K562 (cell line): ENCODE results near the gene ZZZ3. TPM values are rescaled to one million over a fixed set of nuclear protein-coding genes. Genes with fewer than 3 reads are reported as not detected.

ENCODE experiments used
- BRD9 ChIP-seq: fragments of 450-650 bp; IDR thresholded peaks from 2 replicates; pipeline ENCODE4 v1.6.1; 2018; ENCODE audit warnings: low read depth; ENCODE audit not compliant: partially characterized antibody
- CHD2 ChIP-seq: IDR thresholded peaks from 2 replicates; pipeline ENCODE4 v1.6.1; 2011; ENCODE audit warnings: low read depth, low read length
- EGR1 ChIP-seq: fragments of 450-650 bp; conservative IDR thresholded peaks from 2 replicates; pipeline ENCODE4 v1.6.1; 2017; ENCODE audit warnings: mild to moderate bottlenecking
- EP300 ChIP-seq: IDR thresholded peaks from 2 replicates; pipeline ENCODE4 v1.6.1; 2012; ENCODE audit warnings: low read length, improper control_type of control experiment
- HMG20B ChIP-seq: fragments of 250-450 bp; sonication (Bioruptor Pico); IDR thresholded peaks from 2 replicates; pipeline ENCODE4 v1.5.0; 2021; ENCODE audit warnings: mild to moderate bottlenecking
- HMGN3 ChIP-seq: IDR thresholded peaks from 2 replicates; pipeline ENCODE4 v1.6.1; 2011; ENCODE audit warnings: borderline replicate concordance, low read depth, mild to moderate bottlenecking, mixed read lengths, low read length; ENCODE audit not compliant: insufficient read length; ENCODE audit errors: extremely low read depth
- HNRNPK ChIP-seq: fragments of 200-400 bp; formaldehyde crosslinking; IDR thresholded peaks from one replicate; pipeline ENCODE4 v1.6.1; 2018; ENCODE audit warnings: mild to moderate bottlenecking, low read depth, low read length; ENCODE audit not compliant: poor library complexity, severe bottlenecking
- KAT7 ChIP-seq: sonication (generic); formaldehyde crosslinking; IDR thresholded peaks from 2 replicates; pipeline ENCODE4 v1.8.0; 2022; ENCODE audit warnings: missing genetic modification reagents, mild to moderate bottlenecking, borderline replicate concordance
- MAFG ChIP-seq: fragments of 450-650 bp; conservative IDR thresholded peaks from 2 replicates; pipeline ENCODE4 v1.6.1; 2016; ENCODE audit warnings: missing genetic modification characterization, missing compliant biosample characterization
- MXD1 ChIP-seq: fragments of 250-450 bp; sonication (Bioruptor Pico); IDR thresholded peaks from 2 replicates; pipeline ENCODE4 v1.8.0; 2021; ENCODE audit warnings: borderline replicate concordance, mild to moderate bottlenecking, moderate library complexity; ENCODE audit not compliant: poor library complexity, severe bottlenecking
- RB1 ChIP-seq: fragments of 450-650 bp; IDR thresholded peaks from 2 replicates; pipeline ENCODE4 v1.6.1; 2017; ENCODE audit warnings: low read depth, mild to moderate bottlenecking
- SIX5 ChIP-seq, 2 experiments: IDR thresholded peaks; 2 replicates each; pipeline ENCODE4 v1.6.1; 2011; ENCODE audit warnings: low read length in 2 of 2, borderline replicate concordance in 1 of 2, low read depth in 1 of 2, mild to moderate bottlenecking in 1 of 2, moderate library complexity in 1 of 2; ENCODE audit not compliant: insufficient read depth in 1 of 2
- SMAD4 ChIP-seq: fragments of 250-450 bp; sonication (Bioruptor Pico); conservative IDR thresholded peaks from 2 replicates; pipeline ENCODE4 v1.8.0; 2021; ENCODE audit warnings: inconsistent platforms, mild to moderate bottlenecking, moderate library complexity
- SNRNP70 ChIP-seq: fragments of 200-400 bp; formaldehyde crosslinking; optimal IDR thresholded peaks from 2 replicates; pipeline ENCODE3; 2017; ENCODE audit warnings: low read depth, low read length
- ZBED1 ChIP-seq: IDR thresholded peaks from 2 replicates; pipeline ENCODE4 v1.6.1; 2014
- ZNF324 ChIP-seq: fragments of 250-450 bp; sonication (Bioruptor Pico); IDR thresholded peaks from 2 replicates; pipeline ENCODE4 v1.4.0; 2020; ENCODE audit warnings: mild to moderate bottlenecking
- polyA plus RNA-seq, 8 experiments: library from polyadenylated mRNA; depleted of rRNA in 4 of 8; stranded (reverse) in 5 of 8; unstranded in 3 of 8; fragments of >200 nt; fragmentation: Nextera tagmentation in 2 of 8; fragmentation: Illumina TruSeq in 1 of 8; extraction: Ambion mirVana in 2 of 8; extraction: Trizol in 1 of 8; gene quantifications; 2 replicates each; pipeline versions ENCODE4 v1.2.1 to v1.2.3, GENCODE V29; 2011 to 2014; ENCODE audit warnings: inconsistent platforms in 1 of 8, missing spikeins in 1 of 8
- total RNA-seq, 7 experiments: library from RNA; depleted of rRNA in 6 of 7; stranded (reverse); fragments of >200 nt in 6 of 7; fragmentation: Illumina TruSeq in 2 of 7; extraction: Trizol in 2 of 7; gene quantifications; 2 replicates each; pipeline versions ENCODE4 v1.2.1 to v1.2.3, GENCODE V29; 2011 to 2021; ENCODE audit warnings: low replicate concordance in 1 of 7
- TF ChIP-seq, protein P1 (sequence below), 2 experiments: fragments of 450-650 bp; conservative IDR thresholded peaks; 2 replicates each; pipeline ENCODE4 v1.6.1; 2017; ENCODE audit warnings: mild to moderate bottlenecking in 2 of 2, moderate library complexity in 2 of 2
- TF ChIP-seq, protein P2 (sequence below): fragments of 450-650 bp; formaldehyde crosslinking; IDR thresholded peaks from 2 replicates; pipeline ENCODE4 v1.4.0; 2020; ENCODE audit warnings: mild to moderate bottlenecking, moderate library complexity
- TF ChIP-seq, protein P3 (sequence below): fragments of 450-650 bp; IDR thresholded peaks from 2 replicates; pipeline ENCODE4 v1.6.1; 2016; ENCODE audit warnings: missing biosample characterization, missing genetic modification characterization
- TF ChIP-seq, protein P4 (sequence below): fragments of 450-650 bp; formaldehyde crosslinking; IDR thresholded peaks from 2 replicates; pipeline ENCODE4 v1.4.0; 2022; ENCODE audit warnings: mild to moderate bottlenecking, moderate library complexity

Gene ZZZ3
- total and polyA plus RNA-seq, 9 of the 15 experiments (the other 6 are each of a cell fraction or from before 2014, with no cell fraction given) = 13.9 to 64.0 (median 36.7) TPM

GRCh38 chr1:77682460-77683159 lies at the start of gene ZZZ3 (continued):
- TF ChIP-seq, protein P1, sequence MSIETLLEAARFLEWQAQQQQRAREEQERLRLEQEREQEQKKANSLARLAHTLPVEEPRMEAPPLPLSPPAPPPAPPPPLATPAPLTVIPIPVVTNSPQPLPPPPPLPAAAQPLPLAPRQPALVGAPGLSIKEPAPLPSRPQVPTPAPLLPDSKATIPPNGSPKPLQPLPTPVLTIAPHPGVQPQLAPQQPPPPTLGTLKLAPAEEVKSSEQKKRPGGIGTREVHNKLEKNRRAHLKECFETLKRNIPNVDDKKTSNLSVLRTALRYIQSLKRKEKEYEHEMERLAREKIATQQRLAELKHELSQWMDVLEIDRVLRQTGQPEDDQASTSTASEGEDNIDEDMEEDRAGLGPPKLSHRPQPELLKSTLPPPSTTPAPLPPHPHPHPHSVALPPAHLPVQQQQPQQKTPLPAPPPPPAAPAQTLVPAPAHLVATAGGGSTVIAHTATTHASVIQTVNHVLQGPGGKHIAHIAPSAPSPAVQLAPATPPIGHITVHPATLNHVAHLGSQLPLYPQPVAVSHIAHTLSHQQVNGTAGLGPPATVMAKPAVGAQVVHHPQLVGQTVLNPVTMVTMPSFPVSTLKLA (conservative IDR thresholded peaks at IDR 0.05) = peak; percentile 96 to 97
- TF ChIP-seq, protein P2, sequence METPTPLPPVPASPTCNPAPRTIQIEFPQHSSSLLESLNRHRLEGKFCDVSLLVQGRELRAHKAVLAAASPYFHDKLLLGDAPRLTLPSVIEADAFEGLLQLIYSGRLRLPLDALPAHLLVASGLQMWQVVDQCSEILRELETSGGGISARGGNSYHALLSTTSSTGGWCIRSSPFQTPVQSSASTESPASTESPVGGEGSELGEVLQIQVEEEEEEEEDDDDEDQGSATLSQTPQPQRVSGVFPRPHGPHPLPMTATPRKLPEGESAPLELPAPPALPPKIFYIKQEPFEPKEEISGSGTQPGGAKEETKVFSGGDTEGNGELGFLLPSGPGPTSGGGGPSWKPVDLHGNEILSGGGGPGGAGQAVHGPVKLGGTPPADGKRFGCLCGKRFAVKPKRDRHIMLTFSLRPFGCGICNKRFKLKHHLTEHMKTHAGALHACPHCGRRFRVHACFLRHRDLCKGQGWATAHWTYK = no peak
- TF ChIP-seq, protein P3, sequence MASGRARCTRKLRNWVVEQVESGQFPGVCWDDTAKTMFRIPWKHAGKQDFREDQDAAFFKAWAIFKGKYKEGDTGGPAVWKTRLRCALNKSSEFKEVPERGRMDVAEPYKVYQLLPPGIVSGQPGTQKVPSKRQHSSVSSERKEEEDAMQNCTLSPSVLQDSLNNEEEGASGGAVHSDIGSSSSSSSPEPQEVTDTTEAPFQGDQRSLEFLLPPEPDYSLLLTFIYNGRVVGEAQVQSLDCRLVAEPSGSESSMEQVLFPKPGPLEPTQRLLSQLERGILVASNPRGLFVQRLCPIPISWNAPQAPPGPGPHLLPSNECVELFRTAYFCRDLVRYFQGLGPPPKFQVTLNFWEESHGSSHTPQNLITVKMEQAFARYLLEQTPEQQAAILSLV (tag) = no peak
- TF ChIP-seq EGR1 = no peak
- TF ChIP-seq ZBED1 = peak; percentile 54; the same call in 1 of the 2 replicates
- no peak for TF ChIP-seq HMGN3
- peak in 1 of 2 experiments; percentile 3; a peak in 1 of 4 replicates for TF ChIP-seq SIX5 (IDR thresholded peaks at IDR 0.05; ENCODE audit: borderline replicate concordance in 1 of 2, insufficient read depth in 1 of 2, low read depth in 1 of 2, low read length in 2 of 2)
- no peak for TF ChIP-seq HNRNPK
- TF ChIP-seq, protein P4, sequence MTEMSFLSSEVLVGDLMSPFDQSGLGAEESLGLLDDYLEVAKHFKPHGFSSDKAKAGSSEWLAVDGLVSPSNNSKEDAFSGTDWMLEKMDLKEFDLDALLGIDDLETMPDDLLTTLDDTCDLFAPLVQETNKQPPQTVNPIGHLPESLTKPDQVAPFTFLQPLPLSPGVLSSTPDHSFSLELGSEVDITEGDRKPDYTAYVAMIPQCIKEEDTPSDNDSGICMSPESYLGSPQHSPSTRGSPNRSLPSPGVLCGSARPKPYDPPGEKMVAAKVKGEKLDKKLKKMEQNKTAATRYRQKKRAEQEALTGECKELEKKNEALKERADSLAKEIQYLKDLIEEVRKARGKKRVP (CRISPR knock-in tag) = peak; percentile 42; the same call in 1 of the 2 replicates
- TF ChIP-seq MXD1 (CRISPR knock-in tag) = peak; percentile 69
- TF ChIP-seq SMAD4 = no peak
- TF ChIP-seq EP300 = peak; percentile 6; the same call in 1 of the 2 replicates
- TF ChIP-seq SNRNP70 = no peak
- no peak for TF ChIP-seq MAFG
- no peak for TF ChIP-seq BRD9
- peak; percentile 22; the same call in 1 of the 2 replicates for TF ChIP-seq RB1
- TF ChIP-seq ZNF324 (CRISPR knock-in tag) = no peak
- peak; percentile 99 for TF ChIP-seq CHD2
- TF ChIP-seq KAT7 = peak; percentile 87; the same call in 1 of the 2 replicates
- TF ChIP-seq HMG20B (CRISPR knock-in tag) = no peak
